Raji (cell line): ENCODE data around the gene SORCS1.

ENCODE experiments used
- POLR2A ChIP-seq: IDR thresholded peaks from 2 replicates; pipeline ENCODE4 v1.6.1; 2011; ENCODE audit warnings: low read depth, low read length, control low read depth; ENCODE audit not compliant: insufficient read depth

Gene SORCS1

GRCh38 chr10:106873770-106874603, 290.5 kb downstream of the SORCS1 start:
- TF ChIP-seq POLR2A, result no peak

DNA sequence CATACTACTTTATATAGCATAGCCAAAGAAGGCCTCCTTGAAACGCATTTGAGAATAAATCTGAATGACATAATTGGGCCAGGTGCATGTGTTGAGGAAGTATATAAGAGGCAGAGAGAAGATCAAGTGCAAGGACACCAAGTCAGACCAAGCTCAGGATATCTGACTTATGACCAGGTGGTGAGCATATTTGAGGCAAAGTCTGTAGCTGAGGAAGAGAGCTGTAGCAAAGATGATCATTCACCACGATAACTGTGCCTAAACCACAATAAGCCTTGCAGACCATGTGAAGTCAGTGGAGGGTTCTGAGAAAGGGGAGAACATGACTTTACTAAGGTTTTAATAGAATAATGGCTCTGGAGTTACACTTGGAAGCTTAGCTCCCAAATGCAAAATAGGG, 292.3 kb downstream of the SORCS1 start:
- no peak for TF ChIP-seq POLR2A

GRCh38 chr10:106866244-106866845, 298.2 kb downstream of the SORCS1 start:
- no peak for TF ChIP-seq POLR2A

- TF ChIP-seq POLR2A, result no peak
Observed at GRCh38 chr10:106864031-106864430, 300.5 kb downstream of the SORCS1 start.

GRCh38 chr10:106863549-106863948, 301.0 kb downstream of the SORCS1 start:
- no peak for TF ChIP-seq POLR2A

DNA sequence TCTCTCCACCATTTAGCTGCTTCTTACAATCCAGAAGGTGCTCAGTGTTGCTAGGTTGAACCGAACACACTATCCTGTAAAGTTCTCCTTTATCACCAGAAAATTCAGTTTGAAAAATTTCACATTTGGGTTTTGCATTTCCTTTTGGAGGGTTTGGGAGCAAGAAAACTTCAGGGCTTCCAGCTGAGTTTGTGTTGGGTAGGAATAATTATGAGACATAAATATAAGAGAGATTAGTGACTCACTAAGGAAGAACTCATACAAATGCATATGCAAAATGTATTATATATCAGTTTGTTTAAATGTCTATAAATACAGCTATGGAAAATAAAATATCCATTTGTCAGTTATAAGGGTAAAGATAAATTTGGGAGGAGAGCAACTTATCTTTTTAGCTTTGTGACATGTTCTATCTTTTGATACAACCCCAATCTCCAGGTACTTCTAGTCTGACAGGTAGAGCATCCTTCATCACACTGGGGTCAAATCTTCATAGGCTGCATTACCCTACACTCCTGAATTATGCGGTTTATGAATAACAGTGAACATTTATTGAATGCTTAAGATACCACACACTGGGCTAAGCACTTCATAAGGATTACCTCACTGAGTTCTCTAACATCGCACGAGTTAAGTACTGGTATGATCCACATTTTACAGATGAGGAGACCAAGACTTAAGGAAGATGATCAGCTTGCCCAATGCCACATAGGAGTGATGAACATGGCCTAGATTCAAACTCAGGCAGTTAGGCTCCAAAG, 304.4 kb downstream of the SORCS1 start:
- TF ChIP-seq POLR2A, result no peak

DNA sequence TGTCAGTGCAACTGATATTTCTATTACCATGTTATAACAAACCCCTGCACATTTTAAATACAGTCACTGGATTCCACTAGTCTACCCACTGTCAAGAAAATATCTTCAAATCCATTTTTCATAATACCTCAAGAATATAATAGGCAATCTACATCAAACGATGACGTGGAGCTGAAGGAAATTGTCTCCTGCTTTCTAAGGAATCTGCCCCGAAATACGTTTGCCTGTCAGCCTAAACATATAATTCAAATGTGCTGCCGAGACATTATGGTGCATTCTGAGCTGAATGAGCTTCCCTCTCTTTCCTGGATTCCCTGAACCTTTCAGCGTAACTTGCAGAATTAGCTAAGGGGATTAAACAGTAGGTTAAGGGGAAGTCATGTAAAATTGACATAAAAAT, 306.8 kb downstream of the SORCS1 start:
- TF ChIP-seq POLR2A, result no peak

DNA sequence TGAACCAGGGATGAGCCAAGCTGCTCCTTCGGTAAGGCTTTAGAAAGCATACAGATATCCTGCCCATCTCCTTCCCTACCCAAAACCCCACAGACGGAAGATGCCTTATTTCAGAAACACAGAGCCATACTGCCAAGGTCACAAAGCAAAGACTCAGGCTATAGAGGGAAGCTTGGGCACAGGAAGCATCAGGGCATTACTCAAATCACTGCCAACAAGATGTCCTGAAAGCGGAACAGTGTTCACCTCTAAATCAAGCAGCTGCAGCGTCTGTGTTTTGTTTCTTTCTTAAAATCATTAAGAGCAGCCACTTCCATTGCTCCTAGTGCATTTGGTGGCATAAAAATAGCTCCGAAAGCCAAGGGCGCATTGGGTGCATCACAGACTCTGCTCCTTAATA, 307.3 kb downstream of the SORCS1 start:
- TF ChIP-seq POLR2A, result no peak

DNA sequence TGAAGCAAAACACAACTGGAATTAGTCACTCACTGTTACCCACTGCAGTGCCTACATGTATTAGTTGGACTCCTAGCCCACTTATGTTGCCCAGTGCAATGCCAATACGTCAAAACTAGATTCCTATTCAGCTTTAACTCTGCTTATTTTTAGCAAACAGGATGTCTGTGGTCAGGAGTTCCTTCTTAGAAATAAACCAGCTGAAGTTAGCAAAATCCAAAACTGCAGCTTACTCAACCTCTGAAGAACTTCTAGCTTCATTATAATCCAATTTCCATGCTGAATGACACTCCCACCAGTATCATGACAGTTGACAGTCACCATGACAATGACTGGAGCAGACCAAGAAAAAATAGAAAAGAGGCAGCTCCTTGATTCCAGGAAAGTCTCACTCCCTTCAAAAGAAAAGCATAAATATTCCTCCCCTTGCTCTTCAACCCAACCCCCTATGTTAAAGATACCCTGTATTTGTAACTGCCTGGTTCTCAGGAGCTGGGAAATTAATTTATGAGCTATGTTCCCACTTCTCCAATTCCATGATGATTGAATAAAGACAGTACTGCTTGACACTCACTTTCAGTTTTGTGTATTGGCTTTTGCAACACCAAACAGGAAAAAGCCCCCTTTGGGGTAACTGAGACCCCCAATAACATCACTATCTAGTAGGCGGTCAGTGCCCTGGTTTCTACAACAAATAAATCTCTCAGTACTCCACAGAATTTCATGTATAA, 327.4 kb downstream of the SORCS1 start:
- no peak for TF ChIP-seq POLR2A

GRCh38 chr10:106832846-106833245, 331.7 kb downstream of the SORCS1 start:
- TF ChIP-seq POLR2A, result no peak

GRCh38 chr10:106830471-106830870, 334.0 kb downstream of the SORCS1 start:
- no peak for TF ChIP-seq POLR2A

DNA sequence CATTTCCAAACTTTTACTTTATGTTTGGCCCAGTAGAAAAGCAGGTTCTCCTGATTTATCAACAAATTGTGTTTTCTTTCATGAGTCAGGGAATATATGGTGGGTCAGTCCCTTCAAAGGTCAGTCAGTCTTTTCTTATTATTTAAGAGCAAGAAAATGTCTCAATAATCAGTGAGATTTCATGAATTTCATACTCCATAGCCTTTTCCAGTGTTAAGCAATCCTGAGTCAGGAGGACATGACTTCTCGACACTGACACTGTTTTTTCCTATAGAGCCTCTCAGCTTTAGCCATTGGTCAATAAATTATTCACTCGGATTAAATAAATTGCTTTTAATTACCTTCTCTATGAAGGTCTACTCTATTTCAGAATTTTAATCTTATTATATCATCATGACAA, 334.5 kb downstream of the SORCS1 start:
- no peak for TF ChIP-seq POLR2A

DNA sequence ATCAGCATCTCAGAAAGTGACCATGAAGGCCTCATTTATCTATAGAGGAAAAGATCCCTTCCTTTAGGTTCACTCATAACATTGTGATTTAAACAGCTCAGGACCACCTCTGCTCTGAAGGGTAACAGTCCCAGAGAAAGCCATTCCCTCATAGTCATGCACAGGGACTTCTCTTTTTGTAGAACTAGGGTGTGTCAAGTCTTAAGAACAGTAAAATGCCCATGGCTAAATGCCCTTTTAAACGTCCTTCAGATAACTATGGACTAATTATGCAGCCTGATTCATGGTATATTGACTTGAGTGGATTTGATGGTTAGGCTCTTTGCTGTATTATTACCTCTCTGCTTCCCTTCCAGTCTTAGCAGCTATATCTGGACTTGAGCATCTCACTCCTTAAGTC, 337.8 kb downstream of the SORCS1 start:
- no peak for TF ChIP-seq POLR2A

DNA sequence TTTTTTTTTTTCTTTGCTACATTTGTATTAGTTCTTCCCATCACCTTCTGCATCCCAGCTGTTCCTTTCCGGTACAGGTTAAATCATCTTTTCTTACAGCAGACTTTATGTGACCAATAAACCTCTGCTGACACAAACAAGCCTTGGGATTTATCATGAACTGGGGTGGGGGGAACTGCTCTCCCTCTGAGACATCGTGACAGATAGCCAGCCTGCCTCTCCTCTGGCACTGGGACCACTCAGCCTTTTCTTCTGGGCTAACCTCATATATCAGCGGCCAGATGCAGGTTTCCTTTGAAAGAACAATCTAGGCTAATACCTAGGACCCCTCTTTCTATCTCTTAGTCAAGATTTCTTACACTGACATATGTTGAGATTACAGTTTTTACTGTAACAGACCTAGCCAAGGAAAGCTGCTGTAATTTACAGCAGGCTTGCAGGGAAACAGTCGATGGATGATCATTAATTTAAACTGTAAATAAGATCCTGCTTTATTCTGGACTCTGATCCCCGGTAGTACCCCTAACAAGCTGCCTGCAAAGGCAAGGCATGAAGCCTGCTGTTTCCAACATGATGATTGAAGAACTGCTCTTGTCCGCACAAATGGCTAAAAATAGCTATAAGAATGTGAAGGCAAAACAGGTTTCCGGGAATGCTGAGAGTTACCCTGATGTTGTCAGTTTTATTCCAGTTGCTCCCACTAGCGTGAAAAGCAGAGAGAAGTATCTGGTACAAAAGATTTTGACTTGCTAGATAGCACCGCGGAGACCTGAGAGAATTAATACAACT, 338.7 kb downstream of the SORCS1 start:
- no peak for TF ChIP-seq POLR2A

DNA sequence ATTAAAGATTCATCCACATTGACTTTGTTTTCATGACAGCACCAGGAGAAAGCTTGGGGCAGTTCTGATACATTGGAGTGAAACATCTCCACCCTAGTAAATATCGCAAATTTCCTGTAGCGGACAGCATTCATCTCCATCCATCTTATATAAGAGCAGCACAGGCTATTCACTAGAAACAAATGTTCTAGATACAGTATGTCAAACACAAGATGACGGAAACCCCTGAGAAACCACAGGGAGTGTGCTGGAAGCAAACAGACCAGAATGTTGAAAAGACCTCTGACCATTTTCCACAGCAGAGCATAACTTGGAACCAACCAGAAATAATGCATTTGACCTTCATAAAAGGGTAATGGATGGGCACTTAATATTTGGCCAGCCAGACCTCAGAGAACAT, 343.9 kb downstream of the SORCS1 start:
- no peak for TF ChIP-seq POLR2A

DNA sequence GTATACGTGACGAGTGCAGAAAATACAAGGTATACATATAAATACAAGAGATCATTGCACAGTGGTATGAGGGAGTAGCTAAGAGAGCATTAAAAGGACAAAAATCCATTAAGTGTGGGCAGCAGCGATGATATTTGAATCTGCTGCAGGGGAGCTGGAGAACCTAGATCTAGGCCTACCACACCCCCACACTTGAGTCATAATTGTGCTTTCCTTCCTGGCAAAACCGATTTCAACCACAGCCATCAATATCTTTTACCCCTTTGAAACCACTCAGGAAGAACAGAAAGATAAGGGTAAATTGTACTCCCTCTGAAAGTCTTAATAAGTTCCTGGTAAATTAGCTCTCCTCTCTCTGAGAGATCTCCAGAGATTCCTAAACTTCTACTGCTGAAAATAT, 345.0 kb downstream of the SORCS1 start:
- TF ChIP-seq POLR2A, result no peak
